Activated T-cell treated with anti-CD3 and anti-CD28 coated beads, Interleukin-2, amount 50 U/mL, for 72 hours (primary cell): ENCODE results near the gene GNB3. TPM values are rescaled to one million over a fixed set of nuclear protein-coding genes. Genes with fewer than 3 reads are reported as not detected.
A peak's percentile ranks its signal among the peaks of the same experiment; 100 is the strongest.
"Not testable (repeated sequence)": the region's sequence is repeated elsewhere in the genome, so short reads cannot be mapped to it uniquely, and the experiment has no call there.

Experiments
- ATAC-seq, 2 donors: fragments of 150-1000 bp; cut with Tn5 transposase; replicated peaks in 1 of 2; 2 replicates each; pipeline ENCODE4 v1.10.0; 2021; ENCODE audit warnings: moderate library complexity in 2 of 2, mild to moderate bottlenecking in 1 of 2
- DNase-seq, 2 donors: peaks; one replicate each; pipeline ENCODE4 v3.0.0; 2021 to 2022; ENCODE audit warnings: mixed read lengths in 1 of 2
- H3K27ac Mint-ChIP-seq: one replicate; pipeline ENCODE4 v1.8.0; 2022; ENCODE audit warnings: mild to moderate bottlenecking, moderate library complexity, mixed read lengths
- H3K27me3 Mint-ChIP-seq: one replicate; pipeline ENCODE4 v1.8.0; 2022; ENCODE audit warnings: low read depth, mixed read lengths
- H3K36me3 Mint-ChIP-seq, 2 donors: one replicate each; pipeline ENCODE4 v1.8.0; 2022; ENCODE audit warnings: mixed read lengths in 2 of 2, mild to moderate bottlenecking in 1 of 2; ENCODE audit not compliant: insufficient read depth in 2 of 2
- H3K4me1 Mint-ChIP-seq: one replicate; pipeline ENCODE4 v1.8.0; 2022; ENCODE audit warnings: low read depth, mixed read lengths
- H3K4me3 Mint-ChIP-seq, 2 donors: one replicate each; pipeline ENCODE4 v1.8.0; 2022; ENCODE audit warnings: mild to moderate bottlenecking in 2 of 2, mixed read lengths in 2 of 2, moderate library complexity in 2 of 2
- H3K9me3 Mint-ChIP-seq, 2 donors: one replicate each; pipeline ENCODE4 v1.8.0; 2022; ENCODE audit warnings: mixed read lengths in 2 of 2
- total RNA-seq, 2 donors: library from RNA; stranded (reverse); gene quantifications; one replicate each; pipeline ENCODE4 v1.2.3, GENCODE V29; 2022

GNB3 gene
- total RNA-seq, 2 donors from 2014 or later, result 0.95 to 1.3 TPM

GRCh38 chr12:6890789-6891645, 50.3 kb downstream of the GNB3 start:
- no peaks in the 10 kb centered on the region for H3K36me3 Mint-ChIP-seq
- ATAC-seq (peak; percentile 96), DNase-seq (peak; percentile 99 to 100)
- H3K9me3 Mint-ChIP-seq, result no peaks in the 10 kb centered on the region
- no peaks in the 10 kb centered on the region for H3K27me3 Mint-ChIP-seq
- peak overlapping the region; percentile 79 to 91 for H3K4me3 Mint-ChIP-seq
- peaks cover 31% of the 10 kb centered on the region for H3K4me1 Mint-ChIP-seq
- peak overlapping the region; percentile 97 for H3K27ac Mint-ChIP-seq

- DNase-seq, result no peak
- Mint-ChIP-seq H3K4me3 (peak overlapping the region; percentile 79 to 91), H3K27ac (peak overlapping the region; percentile 93), H3K9me3 (no peaks in the 10 kb centered on the region), H3K4me1 (peaks cover 31% of the 10 kb centered on the region), H3K36me3 (no peaks in the 10 kb centered on the region), H3K27me3 (no peaks in the 10 kb centered on the region)
- peak; percentile 3 to 10 for ATAC-seq
These were observed 50.9 kb downstream of the GNB3 start for GRCh38 chr12:6891646-6892001.

GRCh38 chr12:6892683-6893082, 52.0 kb downstream of the GNB3 start:
- H3K36me3 Mint-ChIP-seq, H3K27me3 Mint-ChIP-seq, ATAC-seq, DNase-seq, H3K9me3 Mint-ChIP-seq: not testable (repeated sequence)
- Mint-ChIP-seq H3K27ac (peak overlapping the region; percentile 69), H3K4me1 (peaks cover 31% of the 10 kb centered on the region), H3K4me3 (peak overlapping the region; percentile 79 to 91)

- Mint-ChIP-seq H3K27me3 (no peaks in the 10 kb centered on the region), H3K4me3 (no peak overlapping the region), H3K27ac (no peak overlapping the region), H3K9me3 (no peaks in the 10 kb centered on the region), H3K4me1 (peaks cover 32% of the 10 kb centered on the region), H3K36me3 (no peaks in the 10 kb centered on the region)
- ATAC-seq (no peak), DNase-seq (no peak)
These were observed 53.6 kb downstream of the GNB3 start for GRCh38 chr12:6894321-6894720.

Other genes with a start within 250 kb of the GNB3 start
- gene CHD4, start 233.5 kb upstream of the GNB3 start, total RNA-seq, result 100 to 1,000 TPM; 292 to 299 TPM
- gene LPAR5, start 205.0 kb upstream of the GNB3 start, total RNA-seq, result 1 to 10 TPM; 4.1 to 8.9 TPM
- 1 to 10 TPM; 5.2 to 6.1 TPM for gene ACRBP, start 193.5 kb upstream of the GNB3 start, total RNA-seq
- gene ING4, start 177.8 kb upstream of the GNB3 start, total RNA-seq, result 10 to 100 TPM; 27.6 to 28.0 TPM
- 10 to 100 TPM; 78.1 to 82.2 TPM for gene ZNF384, start 151.6 kb upstream of the GNB3 start, total RNA-seq
- gene PIANP, start 140.1 kb upstream of the GNB3 start, total RNA-seq, result under 1 TPM; 0.58 to 0.76 TPM
- gene COPS7A, start 116.9 kb upstream of the GNB3 start, total RNA-seq, result 10 to 100 TPM; 30.2 to 39.7 TPM
- gene MLF2, start 87.8 kb upstream of the GNB3 start, total RNA-seq, result 100 to 1,000 TPM; 122 to 134 TPM
- gene PTMS, start 74.6 kb upstream of the GNB3 start, total RNA-seq, result 100 to 1,000 TPM; 119 to 154 TPM
- gene LAG3, start 68.4 kb upstream of the GNB3 start, total RNA-seq, result 100 to 1,000 TPM; 117 to 188 TPM
- 100 to 1,000 TPM; 126 to 141 TPM for gene CD4, start 51.4 kb upstream of the GNB3 start, total RNA-seq
- under 1 TPM; 0.72 to 0.93 TPM for gene GPR162, start 19.1 kb upstream of the GNB3 start, total RNA-seq
- gene P3H3, start 12.5 kb upstream of the GNB3 start, total RNA-seq, result 1 to 10 TPM; 2.2 to 2.6 TPM
- 10 to 100 TPM; 67.7 to 94.8 TPM for gene CDCA3, start 10.4 kb downstream of the GNB3 start, total RNA-seq
- gene USP5, start 11.2 kb downstream of the GNB3 start, total RNA-seq, result 100 to 1,000 TPM in 1 of 2 donors, 10 to 100 TPM in 1; 98.0 to 105 TPM
- gene TPI1, start 26.6 kb downstream of the GNB3 start, total RNA-seq, result 100 to 1,000 TPM; 504 to 562 TPM
- gene SPSB2, start 32.4 kb downstream of the GNB3 start, total RNA-seq, result 10 to 100 TPM in 1 of 2 donors, 1 to 10 TPM in 1; 9.6 to 10.4 TPM
- 10 to 100 TPM in 1 of 2 donors, 1 to 10 TPM in 1; 8.6 to 11.3 TPM for gene LRRC23, start 63.9 kb downstream of the GNB3 start, total RNA-seq
- 100 to 1,000 TPM; 115 to 145 TPM for gene ENO2, start 73.7 kb downstream of the GNB3 start, total RNA-seq
- gene ATN1, start 87.0 kb downstream of the GNB3 start, total RNA-seq, result 10 to 100 TPM; 51.4 to 64.9 TPM
- gene RNU7-1, start 102.9 kb downstream of the GNB3 start, total RNA-seq, result not detected
- gene C12orf57, start 103.1 kb downstream of the GNB3 start, total RNA-seq, result 100 to 1,000 TPM; 259 to 301 TPM
- 100 to 1,000 TPM; 238 to 313 TPM for gene PTPN6, start 110.4 kb downstream of the GNB3 start, total RNA-seq
- 100 to 1,000 TPM; 296 to 348 TPM for gene PHB2, start 129.7 kb downstream of the GNB3 start, total RNA-seq
- 10 to 100 TPM; 44.9 to 45.7 TPM for gene EMG1, start 130.0 kb downstream of the GNB3 start, total RNA-seq
- gene LPCAT3, start 177.6 kb downstream of the GNB3 start, total RNA-seq, result 10 to 100 TPM; 28.3 to 29.0 TPM
- 1 to 10 TPM; 4.0 to 6.6 TPM for gene C1S, start 219.8 kb downstream of the GNB3 start, total RNA-seq